ENCODE measurements around the gene WNT7B.

WNT7B gene

DNA sequence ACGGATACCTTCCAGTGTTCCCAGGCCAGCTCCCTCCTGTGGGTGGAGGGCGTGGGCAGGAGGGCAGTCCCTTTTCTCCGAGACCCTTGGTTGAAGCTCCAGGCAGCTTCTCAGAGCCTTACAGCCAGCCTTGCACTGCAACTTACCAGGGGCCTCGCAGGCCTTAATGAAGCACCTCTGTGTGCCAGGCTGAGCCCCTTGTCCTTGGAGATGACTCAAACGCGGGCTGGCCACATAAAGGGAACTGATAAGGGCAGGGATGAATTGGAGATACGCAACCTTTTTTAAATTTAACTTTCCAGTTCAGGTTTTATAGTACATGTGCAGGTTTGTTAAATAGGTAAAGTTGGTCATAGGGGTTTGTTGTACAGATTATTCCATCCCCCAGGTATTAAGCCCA, 72.7 kb downstream of the WNT7B start:
- TF ChIP-seq, protein P1, sequence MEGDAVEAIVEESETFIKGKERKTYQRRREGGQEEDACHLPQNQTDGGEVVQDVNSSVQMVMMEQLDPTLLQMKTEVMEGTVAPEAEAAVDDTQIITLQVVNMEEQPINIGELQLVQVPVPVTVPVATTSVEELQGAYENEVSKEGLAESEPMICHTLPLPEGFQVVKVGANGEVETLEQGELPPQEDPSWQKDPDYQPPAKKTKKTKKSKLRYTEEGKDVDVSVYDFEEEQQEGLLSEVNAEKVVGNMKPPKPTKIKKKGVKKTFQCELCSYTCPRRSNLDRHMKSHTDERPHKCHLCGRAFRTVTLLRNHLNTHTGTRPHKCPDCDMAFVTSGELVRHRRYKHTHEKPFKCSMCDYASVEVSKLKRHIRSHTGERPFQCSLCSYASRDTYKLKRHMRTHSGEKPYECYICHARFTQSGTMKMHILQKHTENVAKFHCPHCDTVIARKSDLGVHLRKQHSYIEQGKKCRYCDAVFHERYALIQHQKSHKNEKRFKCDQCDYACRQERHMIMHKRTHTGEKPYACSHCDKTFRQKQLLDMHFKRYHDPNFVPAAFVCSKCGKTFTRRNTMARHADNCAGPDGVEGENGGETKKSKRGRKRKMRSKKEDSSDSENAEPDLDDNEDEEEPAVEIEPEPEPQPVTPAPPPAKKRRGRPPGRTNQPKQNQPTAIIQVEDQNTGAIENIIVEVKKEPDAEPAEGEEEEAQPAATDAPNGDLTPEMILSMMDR (IDR thresholded peaks at IDR 0.05; ENCODE audit: low read depth, low read length, missing control alignments): no peak
- H3K4me3 ChIP-seq (replicated peaks; ENCODE audit: low read depth, low read length): no peak overlapping the region
- no peak for DNase-seq (ENCODE audit: extremely low read depth, low read depth)

DNA sequence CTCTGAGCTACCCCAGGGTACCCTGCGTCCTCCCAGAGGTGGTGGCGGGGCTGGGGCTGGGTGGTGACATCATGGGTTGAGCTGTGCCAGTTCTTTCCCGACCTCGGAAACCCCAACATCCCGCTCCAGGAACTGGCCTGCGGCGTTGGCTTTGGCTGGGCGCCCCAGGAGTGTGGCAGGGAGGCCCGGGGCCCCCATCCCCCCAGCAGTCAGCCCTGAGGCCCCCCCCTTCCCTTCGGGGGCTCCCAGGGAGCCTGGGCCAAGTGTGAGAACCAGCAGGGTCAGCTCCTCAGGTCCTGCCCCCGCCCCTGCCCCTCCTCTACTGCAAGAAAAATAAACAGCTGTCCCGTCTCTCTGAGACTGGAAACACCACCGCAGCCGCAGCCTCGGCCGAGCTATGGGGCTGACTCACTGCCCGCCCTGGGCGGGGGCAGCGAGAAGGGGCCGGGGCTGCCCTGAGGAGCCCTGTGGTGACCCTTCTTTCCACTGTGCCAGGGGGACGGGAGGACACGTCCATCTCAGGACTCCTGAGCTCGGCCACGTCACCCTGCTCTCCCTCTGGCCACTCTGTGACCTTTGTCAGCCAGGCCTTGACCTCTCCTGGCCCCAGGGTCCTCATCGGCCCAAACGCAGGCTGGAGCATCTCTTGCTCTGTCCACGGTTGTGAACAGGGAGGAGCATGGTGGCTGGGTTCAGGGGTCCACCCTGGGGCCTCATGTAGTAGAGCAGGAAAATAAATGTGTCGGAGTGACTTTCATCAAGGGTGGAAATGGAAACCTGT, 73.4 kb downstream of the WNT7B start:
- H3K4me3 ChIP-seq (replicated peaks; ENCODE audit: low read depth, low read length): no peak overlapping the region
- DNase-seq (ENCODE audit: extremely low read depth, low read depth): no peak
- TF ChIP-seq, protein P1 (IDR thresholded peaks at IDR 0.05; ENCODE audit: low read depth, low read length, missing control alignments): no peak

DNA sequence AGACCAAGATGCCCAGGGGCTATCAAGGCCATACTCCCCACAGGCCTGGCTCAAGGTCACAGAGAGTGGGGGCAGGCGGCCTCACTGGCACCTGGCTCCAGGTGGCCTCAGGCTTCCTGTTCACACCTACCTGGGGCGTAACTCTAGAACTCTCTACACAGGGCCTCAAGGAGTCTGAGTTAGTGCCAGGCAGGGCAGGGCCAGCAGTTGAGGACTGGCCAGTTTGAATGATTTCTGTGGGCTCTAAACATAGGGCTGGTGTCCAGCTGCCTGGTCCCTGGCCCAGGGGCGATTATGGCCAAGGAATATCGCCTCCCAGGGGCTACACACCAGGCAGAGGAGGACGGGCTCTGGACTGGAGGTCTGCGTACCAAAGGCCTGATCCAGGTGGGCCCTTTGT, 79.2 kb downstream of the WNT7B start:
- TF ChIP-seq, protein P1 (IDR thresholded peaks at IDR 0.05; ENCODE audit: low read depth, low read length, missing control alignments): no peak
- DNase-seq (ENCODE audit: extremely low read depth, low read depth): no peak
- H3K4me3 ChIP-seq (replicated peaks; ENCODE audit: low read depth, low read length): no peak overlapping the region

DNA sequence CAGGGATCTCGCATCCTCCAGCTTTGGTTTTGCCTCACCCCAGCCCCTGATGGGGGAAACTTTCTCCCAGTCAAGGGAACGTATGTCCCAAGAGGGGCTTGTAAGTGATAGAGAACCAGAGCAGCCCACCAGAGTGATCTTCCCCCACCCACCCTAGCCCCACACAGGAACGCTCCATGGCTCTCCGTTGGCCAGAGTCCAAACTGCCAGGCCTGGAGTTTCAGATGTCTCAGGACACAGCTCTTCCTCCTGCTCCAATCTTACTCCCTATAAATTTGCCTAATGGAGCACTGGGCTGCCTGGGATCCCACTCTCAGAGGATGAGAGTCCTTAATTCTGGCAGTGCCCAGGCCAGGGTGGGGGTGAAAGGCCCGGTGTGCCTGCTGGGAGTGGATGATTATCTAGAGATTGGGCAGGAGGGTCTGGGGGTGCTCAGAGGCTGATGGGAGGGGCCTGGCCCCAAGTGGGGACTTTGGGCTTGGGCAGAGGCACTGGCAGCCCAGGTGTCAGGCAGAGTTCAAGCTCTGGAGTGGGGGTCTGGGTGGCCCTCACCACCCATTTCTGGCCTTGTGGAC, 79.9 kb downstream of the WNT7B start:
- no peak overlapping the region for H3K4me3 ChIP-seq (replicated peaks; ENCODE audit: low read depth, low read length)
- TF ChIP-seq, protein P1 (IDR thresholded peaks at IDR 0.05; ENCODE audit: low read depth, low read length, missing control alignments): no peak
- no peak for DNase-seq (ENCODE audit: extremely low read depth, low read depth)

DNA sequence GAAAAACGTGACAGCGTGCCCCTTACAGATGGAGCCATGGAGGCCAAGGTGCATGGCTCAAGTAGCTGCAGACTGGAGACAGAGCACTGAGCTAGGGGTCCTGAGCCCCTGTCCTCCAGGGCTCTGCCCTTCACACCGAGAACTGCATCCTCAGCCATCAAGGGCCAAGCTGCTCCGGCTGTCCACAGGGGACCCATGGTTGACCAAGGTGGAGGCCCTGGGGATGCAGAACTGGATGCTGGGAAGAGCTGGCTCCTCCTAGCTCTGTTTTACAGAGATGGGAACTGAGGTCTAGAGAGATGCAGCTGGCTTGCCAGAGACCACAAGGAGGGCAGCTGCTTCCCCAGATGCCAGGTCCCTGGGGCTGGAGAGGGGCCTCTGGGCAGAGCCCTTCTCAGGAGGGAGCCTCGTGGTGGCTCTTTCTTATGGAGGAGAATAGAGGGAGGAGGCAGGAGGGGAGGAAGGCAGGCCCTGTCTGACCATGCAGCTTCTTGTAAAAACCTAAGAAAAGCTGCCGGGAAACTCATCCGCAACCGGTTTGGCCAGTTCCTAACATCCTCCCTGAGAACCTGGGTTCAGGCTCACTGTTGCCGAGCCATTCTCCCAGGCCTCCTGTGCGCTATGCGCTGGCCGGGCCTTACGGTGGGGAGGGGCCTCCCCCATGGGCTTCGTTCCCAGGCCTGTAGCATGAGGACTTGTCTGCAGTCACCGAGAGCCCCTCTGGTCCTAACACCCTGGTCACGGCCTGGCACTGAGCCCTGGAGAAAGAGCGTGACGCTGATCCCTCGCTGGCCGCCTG, 80.6 kb downstream of the WNT7B start:
- no peak for DNase-seq (ENCODE audit: extremely low read depth, low read depth)
- TF ChIP-seq, protein P1 (IDR thresholded peaks at IDR 0.05; ENCODE audit: low read depth, low read length, missing control alignments): no peak
- no peak overlapping the region for H3K4me3 ChIP-seq (replicated peaks; ENCODE audit: low read depth, low read length)

DNA sequence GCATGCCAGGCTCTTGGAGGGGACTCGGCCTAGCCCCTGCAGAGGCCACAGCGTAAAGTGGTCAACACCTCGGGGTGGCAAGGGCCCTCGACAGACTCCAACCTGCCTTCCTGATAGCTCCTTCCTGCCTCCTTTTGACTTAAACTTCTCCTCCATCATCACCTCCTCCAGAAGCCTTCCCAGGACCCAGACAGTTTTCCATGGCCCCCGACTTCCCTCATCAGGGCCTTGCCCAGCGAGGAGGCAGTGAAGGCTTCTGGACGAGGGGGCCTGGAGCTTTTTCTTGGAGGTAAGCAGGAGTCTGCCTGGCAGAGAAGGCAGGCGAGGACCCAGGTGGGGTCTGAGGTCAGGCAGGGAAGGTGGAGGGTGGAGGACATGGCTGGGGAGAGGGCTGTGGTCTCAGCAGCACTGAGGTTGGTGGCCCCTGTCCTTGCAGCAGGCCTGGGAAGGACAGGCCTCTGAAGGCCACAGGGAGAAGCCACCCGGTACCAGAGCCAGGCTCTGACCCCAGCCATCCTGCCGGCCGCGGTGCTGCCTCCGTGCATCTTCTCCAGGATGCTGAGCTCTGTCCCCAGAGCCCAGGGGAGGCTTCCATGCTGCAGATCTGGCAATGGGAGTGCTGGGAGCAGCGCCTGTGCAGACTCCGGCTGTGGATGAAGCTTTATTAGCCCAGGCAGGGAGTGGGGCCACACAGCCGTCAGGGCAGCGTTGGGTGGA, 81.4 kb downstream of the WNT7B start:
- DNase-seq (ENCODE audit: extremely low read depth, low read depth): no peak
- TF ChIP-seq, protein P1 (IDR thresholded peaks at IDR 0.05; ENCODE audit: low read depth, low read length, missing control alignments): no peak
- H3K4me3 ChIP-seq (replicated peaks; ENCODE audit: low read depth, low read length): no peak overlapping the region

All from HFF-Myc (cell line).